GM23248 (cell line): ENCODE results near the gene GNAS-AS1. TPM values are rescaled to one million over a fixed set of nuclear protein-coding genes. Genes with fewer than 3 reads are reported as not detected.

ENCODE experiments used
- DNase-seq: peaks from one replicate; pipeline ENCODE4 v3.0.0-alpha.2; 2015
- H2AFZ ChIP-seq: fragments of 200-600 bp; sonication (generic); 2 replicates; pipeline ENCODE4 v1.6.1; 2016; ENCODE audit warnings: antibody characterized with exemption
- H3F3A ChIP-seq: fragments of 200-600 bp; sonication (generic); 2 replicates; pipeline ENCODE4 v1.6.1; 2016; ENCODE audit warnings: mild to moderate bottlenecking, antibody characterized with exemption, mixed run types; ENCODE audit not compliant: insufficient read depth
- H3K27ac ChIP-seq: fragments of 200-600 bp; sonication (generic); 2 replicates; pipeline ENCODE4 v1.5.1; 2016; ENCODE audit warnings: mild to moderate bottlenecking
- H3K27me3 ChIP-seq: fragments of 200-600 bp; sonication (generic); replicated peaks from 2 replicates; pipeline ENCODE4 v1.6.1; 2016; ENCODE audit warnings: mild to moderate bottlenecking; ENCODE audit not compliant: insufficient read depth
- H3K36me3 ChIP-seq: fragments of 200-600 bp; sonication (generic); 2 replicates; pipeline ENCODE4 v1.6.1; 2016; ENCODE audit warnings: low read depth, mild to moderate bottlenecking
- H3K4me1 ChIP-seq: fragments of 200-600 bp; sonication (generic); 2 replicates; pipeline ENCODE4 v1.6.1; 2016; ENCODE audit warnings: mild to moderate bottlenecking; ENCODE audit not compliant: insufficient read depth
- H3K4me2 ChIP-seq: fragments of 200-600 bp; sonication (generic); one replicate; pipeline ENCODE4 v1.6.1; 2016; ENCODE audit warnings: mild to moderate bottlenecking; ENCODE audit not compliant: unreplicated experiment
- H3K4me3 ChIP-seq: fragments of 200-600 bp; sonication (generic); 2 replicates; pipeline ENCODE4 v1.5.1; 2016; ENCODE audit warnings: mild to moderate bottlenecking
- H3K79me2 ChIP-seq: fragments of 200-600 bp; sonication (generic); 2 replicates; pipeline ENCODE4 v1.6.1; 2016; ENCODE audit warnings: mild to moderate bottlenecking; ENCODE audit not compliant: insufficient read depth
- H3K9ac ChIP-seq: fragments of 200-600 bp; sonication (generic); 2 replicates; pipeline ENCODE4 v1.6.1; 2016; ENCODE audit warnings: mild to moderate bottlenecking
- H3K9me2 ChIP-seq: fragments of 200-600 bp; sonication (generic); 2 replicates; pipeline ENCODE4 v1.6.1; 2016; ENCODE audit warnings: mixed run types, mild to moderate bottlenecking, moderate library complexity; ENCODE audit not compliant: insufficient read depth
- H3K9me3 ChIP-seq: fragments of 200-600 bp; sonication (generic); one replicate; pipeline ENCODE4 v1.6.1; 2017; ENCODE audit warnings: low read depth
- H4K20me1 ChIP-seq: fragments of 200-600 bp; sonication (generic); 2 replicates; pipeline ENCODE4 v1.6.0; 2016; ENCODE audit not compliant: insufficient read depth
- EZH2 ChIP-seq: fragments of 200-600 bp; sonication (generic); IDR thresholded peaks from 2 replicates; pipeline ENCODE4 v1.6.1; 2018; ENCODE audit warnings: antibody characterized with exemption, mild to moderate bottlenecking; ENCODE audit not compliant: insufficient read depth, poor library complexity, severe bottlenecking
- EZH2phosphoT487 ChIP-seq: fragments of 200-600 bp; sonication (generic); IDR thresholded peaks from 2 replicates; pipeline ENCODE4 v1.6.1; 2018; ENCODE audit warnings: antibody characterized with exemption, moderate library complexity, mild to moderate bottlenecking, low read depth; ENCODE audit not compliant: insufficient read depth
- WGBS, 2 experiments: methylation state at CpG; one replicate each; pipeline ENCODE4 v1.1.6; 2015 to 2017; ENCODE audit warnings: low lambda C conversion rate in 2 of 2, low coverage in 1 of 2; ENCODE audit errors: missing lambda C conversion rate in 2 of 2; 5-methylcytosine and 5-hydroxymethylcytosine counted together
- in situ Hi-C: fragments of 300-500 bp; cut with MboI; formaldehyde crosslinking; loops from 2 replicates; pipeline ENCODE4 v1.15.0; 2020
- polyA plus RNA-seq: library from polyadenylated mRNA; unstranded; fragments of >200 nt; fragmentation: Nextera tagmentation; extraction: Ambion mirVana; gene quantifications from 2 replicates; pipeline ENCODE4 v1.2.1, GENCODE V29; 2016
- total RNA-seq: library from RNA; depleted of rRNA; stranded (reverse); fragments of >200 nt; shearing (Covaris generic); gene quantifications from 2 replicates; pipeline ENCODE4 v1.2.3, GENCODE V29; 2014

GNAS-AS1 gene
- total and polyA plus RNA-seq, 2 experiments from 2014 or later = 0.97 to 1.0 TPM

DNA sequence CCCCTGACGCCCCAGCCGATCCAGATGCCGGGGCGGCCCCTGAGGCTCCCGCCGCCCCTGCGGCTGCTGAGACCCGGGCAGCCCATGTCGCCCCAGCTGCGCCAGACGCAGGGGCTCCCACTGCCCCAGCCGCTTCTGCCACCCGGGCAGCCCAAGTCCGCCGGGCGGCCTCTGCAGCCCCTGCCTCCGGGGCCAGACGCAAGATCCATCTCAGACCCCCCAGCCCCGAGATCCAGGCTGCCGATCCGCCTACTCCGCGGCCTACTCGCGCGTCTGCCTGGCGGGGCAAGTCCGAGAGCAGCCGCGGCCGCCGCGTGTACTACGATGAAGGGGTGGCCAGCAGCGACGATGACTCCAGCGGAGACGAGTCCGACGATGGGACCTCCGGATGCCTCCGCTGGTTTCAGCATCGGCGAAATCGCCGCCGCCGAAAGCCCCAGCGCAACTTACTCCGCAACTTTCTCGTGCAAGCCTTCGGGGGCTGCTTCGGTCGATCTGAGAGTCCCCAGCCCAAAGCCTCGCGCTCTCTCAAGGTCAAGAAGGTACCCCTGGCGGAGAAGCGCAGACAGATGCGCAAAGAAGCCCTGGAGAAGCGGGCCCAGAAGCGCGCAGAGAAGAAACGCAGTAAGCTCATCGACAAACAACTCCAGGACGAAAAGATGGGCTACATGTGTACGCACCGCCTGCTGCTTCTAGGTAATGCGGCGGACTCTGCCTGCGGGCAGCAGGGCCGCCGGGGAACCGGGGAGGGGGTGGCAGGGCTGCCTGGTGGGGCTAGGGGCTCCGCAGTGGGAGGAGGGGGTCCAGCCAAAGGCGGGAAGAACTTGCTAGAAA is 4.2 kb upstream of the GNAS-AS1 start:
- Histone ChIP-seq H3F3A (no peaks in the 10 kb centered on the region), H3K9ac (no peak overlapping the region), H4K20me1 (no peaks in the 10 kb centered on the region), H3K4me1 (peaks cover 3% of the 10 kb centered on the region; the same call in 1 of the 2 replicates), H3K4me3 (peak overlapping the region; percentile 53), H3K9me2 (no peaks in the 10 kb centered on the region), H2AFZ (peak overlapping the region; percentile 32), H3K79me2 (peaks cover 8% of the 10 kb centered on the region), H3K36me3 (no peaks in the 10 kb centered on the region), H3K9me3 (no peaks in the 10 kb centered on the region), H3K27me3 (peaks cover 38% of the 10 kb centered on the region), H3K4me2 (peak overlapping the region; percentile 41), H3K27ac (no peak overlapping the region)
- peak; percentile 47 for DNase-seq
- in situ Hi-C loops = loop anchor here (25.0 kb wide), 1 partner anchor 607 kb away; no protein-coding TSS in a partner anchor
- 34 to 58% methylated on average over 67 to 74 of the region's 75 CpGs for WGBS, 2 experiments
- 0 out of 2 replicates have a peak, but pooled peaks have one; percentile 15 for TF ChIP-seq EZH2phosphoT487
- TF ChIP-seq EZH2 = peak; percentile 13

- peak overlapping the region; percentile 53 for H3K4me3 ChIP-seq
- in situ Hi-C loops = loop anchor here (25.0 kb wide), 1 partner anchor 608 kb away; no protein-coding TSS in a partner anchor
- no peaks in the 10 kb centered on the region for H3K9me3 ChIP-seq
- peaks cover 3% of the 10 kb centered on the region; the same call in 1 of the 2 replicates for H3K4me1 ChIP-seq
- H3K79me2 ChIP-seq = peaks cover 16% of the 10 kb centered on the region
- TF ChIP-seq EZH2phosphoT487 = no peak
- no peaks in the 10 kb centered on the region for H3K36me3 ChIP-seq
- peaks cover 32% of the 10 kb centered on the region for H3K27me3 ChIP-seq
- no peak for DNase-seq
- H3K9ac ChIP-seq = no peak overlapping the region
- no peak overlapping the region for H3K4me2 ChIP-seq
- no peaks in the 10 kb centered on the region for H3K9me2 ChIP-seq
- WGBS, 2 experiments = 61 to 63% methylated on average over 29 to 63 of the region's 63 CpGs
- no peaks in the 10 kb centered on the region for H4K20me1 ChIP-seq
- H2AFZ ChIP-seq = peak overlapping the region; percentile 32
- no peak overlapping the region for H3K27ac ChIP-seq
- no peaks in the 10 kb centered on the region for H3F3A ChIP-seq
These were observed 3.4 kb upstream of the GNAS-AS1 start for GRCh38 chr20:58853976-58854637.

GRCh38 chr20:58853466-58853865 is 2.8 kb upstream of the GNAS-AS1 start:
- 58 to 62% methylated on average over 6 of the region's 6 CpGs for WGBS, 2 experiments
- no peaks in the 10 kb centered on the region for H4K20me1 ChIP-seq
- in situ Hi-C loops = loop anchor here (25.0 kb wide), 1 partner anchor 609 kb away; no protein-coding TSS in a partner anchor

GRCh38 chr20:58852543-58853271 is 2.0 kb upstream of the GNAS-AS1 start, which contains the start of gene GNAS:
Gene GNAS (plus strand): TSS chr20:58852716.
- Histone ChIP-seq H3K27ac (no peak within 1 kb of the TSS), H3K4me1 (peaks cover 3% of the 10 kb centered on the region; the same call in 1 of the 2 replicates), H3K27me3 (peaks cover 18% of the 10 kb centered on the region), H2AFZ (peak within 1 kb of the TSS; percentile 94), H3K4me2 (peak within 1 kb of the TSS; percentile 76), H3K9me2 (no peaks in the 10 kb centered on the region), H3K4me3 (peak within 1 kb of the TSS; percentile 82), H4K20me1 (no peaks in the 10 kb centered on the region), H3K9me3 (no peaks in the 10 kb centered on the region), H3K79me2 (peaks cover 22% of the 10 kb centered on the region), H3K36me3 (no peaks in the 10 kb centered on the region), H3F3A (no peaks in the 10 kb centered on the region), H3K9ac (no peak within 1 kb of the TSS)
- TF ChIP-seq EZH2 (no peak), EZH2phosphoT487 (no peak)
- DNase-seq = peak; percentile 77
- in situ Hi-C loops = loop anchor here (25.0 kb wide), 1 partner anchor 610 kb away; no protein-coding TSS in a partner anchor
- WGBS, 2 experiments = 33 to 41% methylated on average over 32 to 35 of the region's 35 CpGs

More at GRCh38 chr20:58853466-58853865, 2.8 kb upstream of the GNAS-AS1 start:
- Histone ChIP-seq H3K4me1 (peaks cover 3% of the 10 kb centered on the region; the same call in 1 of the 2 replicates), H3K79me2 (peaks cover 22% of the 10 kb centered on the region), H3F3A (no peaks in the 10 kb centered on the region), H3K27me3 (peaks cover 26% of the 10 kb centered on the region), H3K9me2 (no peaks in the 10 kb centered on the region), H2AFZ (no peak overlapping the region), H3K27ac (no peak overlapping the region), H3K36me3 (no peaks in the 10 kb centered on the region), H3K9me3 (no peaks in the 10 kb centered on the region), H3K9ac (no peak overlapping the region), H3K4me3 (no peak overlapping the region), H3K4me2 (no peak overlapping the region)
- DNase-seq = no peak
- TF ChIP-seq EZH2phosphoT487 (no peak), EZH2 (no peak)
